HepG2 (cell line): ENCODE data around the gene GALC. TPM values are rescaled to one million over a fixed set of nuclear protein-coding genes. Genes with fewer than 3 reads are reported as not detected.

Experiments
- ATAC-seq: fragments of 200-7000 bp; cut with Tn5 transposase; 3 replicates; pipeline ENCODE4 v1.9.1; 2020; ENCODE audit warnings: mild to moderate bottlenecking, moderate library complexity
- BruUV-seq: library from RNA; stranded (reverse); fragments of 400-500 nt; replicated peaks from 2 replicates; lab custom pipeline; 2021; lab: Mats Ljungman, UMichigan
- CTCF ChIA-PET: fragments of 300-600 bp; formaldehyde crosslinking; extraction: SDS; loops from one replicate; lab custom pipeline; 2021; ENCODE audit warnings: low total read pairs, inconsistent platforms, low intra/inter-chr PET ratio; lab: Yijun Ruan, JAX
- POLR2A ChIA-PET: fragments of 350-600 bp; sonication (Branson Sonifier 250); formaldehyde crosslinking; loops from one replicate; lab custom pipeline; 2020; ENCODE audit warnings: antibody characterized with exemption, inconsistent platforms; lab: Yijun Ruan, JAX
- DNase-seq: peaks from one replicate; pipeline ENCODE4 v3.0.0-alpha.2; 2015; ENCODE audit warnings: low spot score
- FAIRE-seq: peaks from 3 replicates; lab custom pipeline; 2011; peaks lifted over from hg19 to GRCh38; lab: Jason Lieb, UNC
- H2AFZ ChIP-seq: one replicate; pipeline ENCODE4 v1.6.1; 2011; ENCODE audit warnings: low read length, inconsistent platforms
- H3K27ac ChIP-seq: fragments of 300-600 bp; 3 replicates; pipeline ENCODE4 v1.8.0; 2011; ENCODE audit warnings: mixed run types, mild to moderate bottlenecking, mixed read lengths, low read length, inconsistent platforms; ENCODE audit not compliant: insufficient read depth; ENCODE audit errors: extremely low read length
- H3K27me3 ChIP-seq, 2 experiments: fragments of 200-600 bp in 1 of 2; 2 replicates in 1 of 2; 3 replicates in 1 of 2; pipeline versions ENCODE4 v1.6.0 to v1.8.0; 2011; ENCODE audit warnings: low read length in 2 of 2, mild to moderate bottlenecking in 2 of 2, moderate library complexity in 2 of 2, inconsistent platforms in 1 of 2; ENCODE audit not compliant: insufficient read depth in 2 of 2, control insufficient read depth in 1 of 2
- H3K36me3 ChIP-seq, 2 experiments: fragments of 200-600 bp in 1 of 2; replicated peaks in 1 of 2; 2 replicates in 1 of 2; 3 replicates in 1 of 2; pipeline versions ENCODE4 v1.5.1 to v1.8.0; 2011; ENCODE audit warnings: low read length in 2 of 2, inconsistent platforms in 1 of 2; ENCODE audit not compliant: insufficient read depth in 2 of 2, control insufficient read depth in 1 of 2
- H3K4me1 ChIP-seq: 2 replicates; pipeline ENCODE4 v1.5.1; 2012; ENCODE audit warnings: low read length, inconsistent platforms; ENCODE audit not compliant: insufficient read depth
- H3K4me2 ChIP-seq: 2 replicates; pipeline ENCODE4 v1.6.0; 2011; ENCODE audit warnings: low read depth, low read length, inconsistent platforms
- H3K4me3 ChIP-seq, 3 experiments: fragments of 200-600 bp in 1 of 3; sonication (generic), shearing (Covaris generic) in 1 of 3; replicated peaks in 1 of 3; 2 replicates each; pipeline ENCODE4 v1.5.1; 2011 to 2016; ENCODE audit warnings: low read length in 3 of 3, inconsistent platforms in 2 of 3, low read depth in 2 of 3, mild to moderate bottlenecking in 2 of 3, control low read depth in 1 of 3, mixed read lengths in 1 of 3; ENCODE audit not compliant: insufficient read depth in 1 of 3
- H3K79me2 ChIP-seq: one replicate; pipeline ENCODE4 v1.6.1; 2011; ENCODE audit warnings: low read length, inconsistent platforms; ENCODE audit not compliant: insufficient read depth
- H3K9ac ChIP-seq: 2 replicates; pipeline ENCODE4 v1.6.0; 2011; ENCODE audit warnings: mild to moderate bottlenecking, low read depth, low read length, inconsistent platforms; ENCODE audit not compliant: insufficient read depth
- H3K9me3 ChIP-seq: 2 replicates; pipeline ENCODE4 v1.5.1; 2012; ENCODE audit warnings: mild to moderate bottlenecking, low read length
- H4K20me1 ChIP-seq: 2 replicates; pipeline ENCODE4 v1.6.0; 2011; ENCODE audit warnings: inconsistent platforms, mild to moderate bottlenecking, low read length, moderate library complexity; ENCODE audit not compliant: insufficient read depth
- MED8 ChIP-seq: sonication (generic); formaldehyde crosslinking; IDR thresholded peaks from 2 replicates; pipeline ENCODE4 v1.8.1; 2023; ENCODE audit warnings: mild to moderate bottlenecking, missing genetic modification reagents; ENCODE audit not compliant: insufficient replicate concordance
- STAG1 ChIP-seq: sonication (generic); formaldehyde crosslinking; IDR thresholded peaks from 2 replicates; pipeline ENCODE4 v1.4.0; 2020; ENCODE audit warnings: missing genetic modification reagents
- ZBTB7A ChIP-seq: sonication (generic); formaldehyde crosslinking; IDR thresholded peaks from 2 replicates; pipeline ENCODE4 v1.8.0; 2022; ENCODE audit warnings: mild to moderate bottlenecking, missing genetic modification reagents
- WGBS: methylation state at CpG from one replicate; pipeline ENCODE4 v1.1.6; 2017; ENCODE audit warnings: low lambda C conversion rate; 5-methylcytosine and 5-hydroxymethylcytosine counted together
- in situ Hi-C: cut with HindIII; loops from 2 replicates; pipeline ENCODE4 v1.10.0; 2017; ENCODE audit warnings: low pct_unique_long_range_greater_than_20kb; ENCODE audit not compliant: extremely low pct_ligation_motif_present
- intact Hi-C: fragments of 100-400 bp; cut with micrococcal nuclease; formaldehyde crosslinking; loops from one replicate; pipeline ENCODE4 v1.10.0; 2022; ENCODE audit not compliant: unreplicated experiment
- polyA plus RNA-seq, 8 experiments: library from polyadenylated mRNA; depleted of rRNA in 3 of 8; stranded (reverse) in 7 of 8; unstranded in 1 of 8; fragments of >200 nt; fragmentation: Illumina TruSeq in 4 of 8; extraction: Trizol in 4 of 8; gene quantifications; 2 replicates each; pipeline versions ENCODE4 v1.2.1 to v1.2.3, GENCODE V29; 2011 to 2016; ENCODE audit warnings: low read depth in 4 of 8, missing spikeins in 1 of 8, mixed read lengths in 1 of 8; ENCODE audit not compliant: insufficient read depth in 1 of 8
- total RNA-seq, 5 experiments: library from RNA; depleted of rRNA; stranded (reverse); fragments of >200 nt; fragmentation: Illumina TruSeq; extraction: Trizol; gene quantifications; 2 replicates each; pipeline ENCODE4 v1.2.3, GENCODE V29; 2016; ENCODE audit warnings: low read depth in 1 of 5
- TF ChIP-seq, protein P1 (sequence below): sonication (generic); formaldehyde crosslinking; IDR thresholded peaks from 2 replicates; pipeline ENCODE4 v1.5.0; 2020; ENCODE audit warnings: mild to moderate bottlenecking, missing genetic modification reagents, moderate library complexity

Gene GALC
- total and polyA plus RNA-seq, 2 of the 13 experiments (the other 11 are each of a cell fraction or from before 2014, with no cell fraction given), result not detected

DNA sequence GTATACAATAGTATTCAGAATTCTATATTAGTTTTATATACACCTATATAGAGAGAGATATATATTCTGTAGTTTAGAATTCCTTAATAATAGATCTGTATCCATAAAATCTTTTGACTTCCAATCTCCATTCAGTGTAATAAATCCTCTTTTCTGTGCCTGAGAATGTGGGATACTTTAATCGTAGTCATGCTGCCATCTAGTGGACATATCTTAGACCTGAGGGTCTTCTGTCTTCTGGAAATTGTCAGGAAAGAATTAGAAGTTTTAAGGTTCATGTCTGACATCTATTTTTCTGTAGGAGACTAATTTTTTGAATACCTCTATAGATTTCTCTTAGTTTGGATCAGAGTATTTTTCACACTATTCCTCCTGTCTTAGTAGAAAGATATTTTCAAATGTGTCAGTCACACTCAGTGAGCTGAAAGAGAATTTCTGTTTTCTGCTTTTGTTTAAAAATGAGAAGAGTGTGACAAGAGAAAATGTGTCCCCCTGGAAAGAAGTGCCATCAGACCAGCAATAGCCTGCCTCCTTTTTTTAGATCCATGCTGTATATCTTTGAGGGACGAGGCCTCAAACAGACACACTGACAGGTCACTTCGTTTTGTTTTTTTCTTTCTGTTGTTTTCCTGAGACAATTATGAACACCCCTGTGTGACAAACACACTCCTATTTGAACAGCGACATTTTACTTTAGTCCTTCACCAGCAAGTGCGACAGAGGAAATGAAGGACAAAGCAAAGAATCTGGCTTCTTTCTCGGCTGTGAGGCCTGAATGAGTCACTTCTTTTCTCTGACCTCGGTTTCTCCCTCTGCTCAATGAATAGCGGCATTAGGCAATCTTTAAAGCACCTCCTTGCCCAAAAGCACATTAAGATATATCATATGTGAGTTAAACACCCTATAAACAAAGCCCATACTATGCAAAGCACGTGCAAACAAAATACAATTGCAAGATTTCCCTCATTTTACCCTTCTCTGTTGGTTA is 96.3 kb downstream of the GALC start:
- Histone ChIP-seq H3K4me3 (no peak overlapping the region), H4K20me1 (no peaks in the 10 kb centered on the region), H2AFZ (no peak overlapping the region), H3K27me3 (peaks cover 0 to 11% of the 10 kb centered on the region in 2 experiments; a peak in 2 of 5 replicates), H3K9me3 (no peaks in the 10 kb centered on the region), H3K36me3 (no peaks in the 10 kb centered on the region), H3K4me1 (no peaks in the 10 kb centered on the region), H3K9ac (no peak overlapping the region), H3K4me2 (no peak overlapping the region), H3K27ac (no peak overlapping the region), H3K79me2 (no peaks in the 10 kb centered on the region)
- ATAC-seq, result peak; percentile 70
- 4% methylated on average over 9 of the region's 9 CpGs for WGBS
- POLR2A ChIA-PET, result no interaction called here
- CTCF ChIA-PET, result interaction anchor here (1.5 to 2.1 kb wide), 2 partner anchors 91 to 151 kb away, joined by 4 to 12 read pairs; no protein-coding TSS in a partner anchor
- DNase-seq, result peak; percentile 41
- in situ Hi-C loops, result loop anchor here (5.0 kb wide), 1 partner anchor 154 kb away; no protein-coding TSS in a partner anchor
- no TSS peak for BruUV-seq
- intact Hi-C loops, result no loop called here
- TF ChIP-seq STAG1 (CRISPR knock-in tag), result peak; percentile 69
- TF ChIP-seq ZBTB7A, result no peak
- no peak for TF ChIP-seq MED8 (CRISPR knock-in tag)
- TF ChIP-seq, protein P1, sequence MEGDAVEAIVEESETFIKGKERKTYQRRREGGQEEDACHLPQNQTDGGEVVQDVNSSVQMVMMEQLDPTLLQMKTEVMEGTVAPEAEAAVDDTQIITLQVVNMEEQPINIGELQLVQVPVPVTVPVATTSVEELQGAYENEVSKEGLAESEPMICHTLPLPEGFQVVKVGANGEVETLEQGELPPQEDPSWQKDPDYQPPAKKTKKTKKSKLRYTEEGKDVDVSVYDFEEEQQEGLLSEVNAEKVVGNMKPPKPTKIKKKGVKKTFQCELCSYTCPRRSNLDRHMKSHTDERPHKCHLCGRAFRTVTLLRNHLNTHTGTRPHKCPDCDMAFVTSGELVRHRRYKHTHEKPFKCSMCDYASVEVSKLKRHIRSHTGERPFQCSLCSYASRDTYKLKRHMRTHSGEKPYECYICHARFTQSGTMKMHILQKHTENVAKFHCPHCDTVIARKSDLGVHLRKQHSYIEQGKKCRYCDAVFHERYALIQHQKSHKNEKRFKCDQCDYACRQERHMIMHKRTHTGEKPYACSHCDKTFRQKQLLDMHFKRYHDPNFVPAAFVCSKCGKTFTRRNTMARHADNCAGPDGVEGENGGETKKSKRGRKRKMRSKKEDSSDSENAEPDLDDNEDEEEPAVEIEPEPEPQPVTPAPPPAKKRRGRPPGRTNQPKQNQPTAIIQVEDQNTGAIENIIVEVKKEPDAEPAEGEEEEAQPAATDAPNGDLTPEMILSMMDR (CRISPR knock-in tag), result peak; percentile 68
- FAIRE-seq, result peak; percentile 66
